Duodenal mucosa (tissue), 2 donors: ENCODE measurements around the gene THSD7A.

Source experiments
- H3K27ac ChIP-seq: one replicate; pipeline ENCODE4 v1.7.0; 2013; ENCODE audit warnings: low read depth, low read length
- H3K27me3 ChIP-seq, 2 donors: one replicate each; pipeline ENCODE4 v1.7.0; 2013; ENCODE audit warnings: low read length in 2 of 2, control low read depth in 1 of 2; ENCODE audit not compliant: insufficient read depth in 2 of 2, control insufficient read depth in 1 of 2
- H3K36me3 ChIP-seq, 2 donors: one replicate each; pipeline ENCODE4 v1.7.0; 2013; ENCODE audit warnings: low read length in 2 of 2, control low read depth in 1 of 2; ENCODE audit not compliant: insufficient read depth in 2 of 2, control insufficient read depth in 1 of 2
- H3K4me1 ChIP-seq, 2 donors: one replicate each; pipeline ENCODE4 v1.7.0; 2013; ENCODE audit warnings: low read length in 2 of 2, control low read depth in 1 of 2; ENCODE audit not compliant: insufficient read depth in 2 of 2, control insufficient read depth in 1 of 2
- H3K4me3 ChIP-seq, 2 donors: one replicate each; pipeline ENCODE4 v1.7.0; 2013; ENCODE audit warnings: low read length in 2 of 2, low read depth in 1 of 2
- H3K9ac ChIP-seq, 2 donors: one replicate each; pipeline ENCODE4 v1.7.0; 2013; ENCODE audit warnings: low read length in 2 of 2, low read depth in 1 of 2
- H3K9me3 ChIP-seq, 2 donors: one replicate each; pipeline ENCODE4 v1.7.0; 2013; ENCODE audit warnings: low read length in 2 of 2, control low read depth in 1 of 2; ENCODE audit not compliant: control insufficient read depth in 1 of 2

The THSD7A gene

DNA sequence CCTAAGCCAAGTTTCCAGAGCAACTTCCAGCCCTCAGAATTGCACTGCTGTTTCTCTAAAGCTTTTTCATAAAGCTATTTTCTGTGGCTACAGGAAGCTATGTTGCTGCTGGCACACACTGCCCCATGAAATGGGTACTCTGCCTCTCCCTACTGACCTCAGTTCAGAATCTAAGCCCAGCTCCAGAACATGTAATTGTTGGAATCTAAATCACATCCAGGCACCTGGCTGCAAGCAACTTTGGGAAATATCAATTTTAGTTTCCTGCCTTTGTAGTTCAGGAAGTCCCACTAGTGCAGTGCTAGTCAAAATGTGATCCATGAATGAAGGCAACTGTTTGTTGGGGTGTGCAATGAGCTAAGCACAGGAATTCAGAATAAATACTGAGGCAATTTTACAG, 226.2 kb downstream of the THSD7A start:
- no peaks in the 10 kb centered on the region for H3K36me3 ChIP-seq

DNA sequence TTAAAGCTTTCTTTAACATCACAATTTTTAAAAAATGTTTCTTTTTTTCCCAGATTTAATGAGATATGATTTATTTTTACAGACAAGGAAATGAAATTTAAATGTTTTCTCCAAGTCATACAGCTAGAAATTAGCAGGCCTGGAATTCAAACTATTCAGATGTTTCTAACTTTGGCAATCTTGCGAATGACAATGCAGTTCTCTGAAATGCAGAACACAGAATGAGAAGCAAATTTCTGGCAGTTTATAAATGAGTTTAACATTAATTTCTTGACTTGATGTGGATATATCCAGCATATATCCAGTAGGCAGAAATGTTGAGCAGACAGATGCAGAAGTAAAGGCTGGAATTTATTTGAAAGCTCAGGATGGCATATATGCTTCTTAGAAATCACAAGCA, 227.5 kb downstream of the THSD7A start:
- no peak overlapping the region for H3K4me3 ChIP-seq
- no peaks in the 10 kb centered on the region for H3K9me3 ChIP-seq
- H3K36me3 ChIP-seq, result no peaks in the 10 kb centered on the region
- no peaks in the 10 kb centered on the region for H3K27me3 ChIP-seq
- no peak overlapping the region for H3K9ac ChIP-seq
- H3K27ac ChIP-seq, result no peak overlapping the region
- no peaks in the 10 kb centered on the region for H3K4me1 ChIP-seq

More for the DNA sequence above, 226.2 kb downstream of the THSD7A start:
- no peak overlapping the region for H3K4me3 ChIP-seq
- H3K27ac ChIP-seq, result no peak overlapping the region
- no peak overlapping the region for H3K9ac ChIP-seq
- H3K4me1 ChIP-seq, result no peaks in the 10 kb centered on the region
- no peaks in the 10 kb centered on the region for H3K9me3 ChIP-seq
- no peaks in the 10 kb centered on the region for H3K27me3 ChIP-seq

DNA sequence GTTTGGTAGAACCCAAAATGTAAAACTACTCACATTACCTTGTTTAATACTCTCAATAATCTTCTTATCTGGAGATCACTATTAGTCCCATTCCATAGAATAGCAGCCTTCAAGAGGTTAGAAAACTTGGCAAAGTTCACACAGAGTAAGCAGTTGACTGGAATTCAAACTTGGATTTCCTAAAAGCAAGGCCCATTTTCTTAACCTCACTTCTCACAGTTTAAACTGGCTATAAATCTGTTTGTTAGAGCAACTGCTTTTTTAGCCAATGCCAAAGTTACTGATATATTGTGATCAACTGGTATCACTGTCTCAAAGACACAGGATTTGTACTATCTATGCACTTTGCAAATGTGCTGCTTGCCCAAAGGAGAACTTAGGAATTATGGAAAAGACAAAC, 230.2 kb downstream of the THSD7A start:
- no peaks in the 10 kb centered on the region for H3K4me1 ChIP-seq
- no peaks in the 10 kb centered on the region for H3K36me3 ChIP-seq
- no peaks in the 10 kb centered on the region for H3K27me3 ChIP-seq
- no peak overlapping the region for H3K9ac ChIP-seq
- no peak overlapping the region for H3K27ac ChIP-seq
- H3K9me3 ChIP-seq, result no peaks in the 10 kb centered on the region
- no peak overlapping the region for H3K4me3 ChIP-seq

DNA sequence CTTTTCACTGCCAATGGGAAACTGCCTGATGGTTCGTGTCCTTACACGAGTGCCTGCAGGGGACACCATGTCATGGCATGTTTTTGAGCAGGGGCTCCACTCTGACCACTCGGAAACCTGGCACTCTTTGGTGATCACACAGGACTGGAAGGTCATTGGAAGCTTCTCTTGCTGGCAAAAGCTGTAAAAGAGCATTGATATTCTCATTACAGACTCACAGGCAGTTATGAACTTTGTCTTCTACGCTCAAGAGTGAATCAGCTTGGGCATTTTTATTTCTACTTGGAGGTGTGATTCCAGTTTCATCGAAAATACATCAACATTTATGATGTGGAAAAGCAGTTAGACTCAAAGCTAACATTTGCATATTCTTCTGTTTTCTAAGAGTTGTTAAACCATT, 238.7 kb downstream of the THSD7A start:
- no peak overlapping the region for H3K4me3 ChIP-seq
- no peak overlapping the region for H3K27ac ChIP-seq
- no peaks in the 10 kb centered on the region for H3K27me3 ChIP-seq
- H3K4me1 ChIP-seq, result no peaks in the 10 kb centered on the region
- H3K9me3 ChIP-seq, result no peaks in the 10 kb centered on the region
- no peaks in the 10 kb centered on the region for H3K36me3 ChIP-seq
- H3K9ac ChIP-seq, result no peak overlapping the region

DNA sequence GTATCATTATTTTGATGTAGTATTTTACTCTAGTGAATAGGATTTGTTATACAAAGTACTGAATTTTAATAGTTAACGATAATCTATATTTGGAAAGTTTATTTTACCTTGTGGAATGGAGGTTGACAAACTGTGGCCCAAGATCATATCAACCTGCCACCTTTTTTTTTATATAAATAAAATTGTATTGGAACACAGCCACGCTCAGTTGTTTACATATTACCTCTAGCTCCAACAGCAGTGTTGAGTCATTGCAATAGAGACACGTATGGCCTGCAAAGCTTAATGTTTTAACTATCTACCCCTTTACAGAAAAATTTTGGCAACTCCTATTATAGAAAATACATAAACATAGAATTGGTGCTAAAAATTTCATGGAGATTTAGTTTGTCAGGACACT, 239.3 kb downstream of the THSD7A start:
- Histone ChIP-seq H3K4me1 (no peaks in the 10 kb centered on the region), H3K9ac (no peak overlapping the region), H3K36me3 (no peaks in the 10 kb centered on the region), H3K27ac (no peak overlapping the region), H3K27me3 (no peaks in the 10 kb centered on the region), H3K9me3 (no peaks in the 10 kb centered on the region), H3K4me3 (no peak overlapping the region)

DNA sequence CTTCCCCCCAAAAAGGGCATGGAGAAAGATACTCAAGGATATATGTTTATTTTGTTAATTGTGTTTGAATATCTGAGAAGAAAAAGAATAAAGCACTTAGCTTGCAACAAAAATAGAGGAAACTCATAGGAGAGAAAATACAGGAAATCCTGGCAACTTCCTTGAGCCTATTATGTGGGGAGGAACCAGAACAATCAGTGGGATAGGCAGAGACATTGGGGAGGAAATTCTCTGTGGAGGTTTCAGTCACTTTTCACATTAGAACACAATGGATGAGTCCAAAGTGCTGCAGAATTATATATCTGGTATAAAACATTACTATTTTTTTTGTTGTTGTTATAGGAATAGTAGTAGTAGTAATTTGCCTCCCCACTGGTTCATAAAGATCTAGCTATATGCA, 240.1 kb downstream of the THSD7A start:
- Histone ChIP-seq H3K9me3 (no peaks in the 10 kb centered on the region), H3K27me3 (no peaks in the 10 kb centered on the region), H3K4me1 (no peaks in the 10 kb centered on the region), H3K4me3 (no peak overlapping the region), H3K27ac (no peak overlapping the region), H3K36me3 (no peaks in the 10 kb centered on the region), H3K9ac (no peak overlapping the region)

DNA sequence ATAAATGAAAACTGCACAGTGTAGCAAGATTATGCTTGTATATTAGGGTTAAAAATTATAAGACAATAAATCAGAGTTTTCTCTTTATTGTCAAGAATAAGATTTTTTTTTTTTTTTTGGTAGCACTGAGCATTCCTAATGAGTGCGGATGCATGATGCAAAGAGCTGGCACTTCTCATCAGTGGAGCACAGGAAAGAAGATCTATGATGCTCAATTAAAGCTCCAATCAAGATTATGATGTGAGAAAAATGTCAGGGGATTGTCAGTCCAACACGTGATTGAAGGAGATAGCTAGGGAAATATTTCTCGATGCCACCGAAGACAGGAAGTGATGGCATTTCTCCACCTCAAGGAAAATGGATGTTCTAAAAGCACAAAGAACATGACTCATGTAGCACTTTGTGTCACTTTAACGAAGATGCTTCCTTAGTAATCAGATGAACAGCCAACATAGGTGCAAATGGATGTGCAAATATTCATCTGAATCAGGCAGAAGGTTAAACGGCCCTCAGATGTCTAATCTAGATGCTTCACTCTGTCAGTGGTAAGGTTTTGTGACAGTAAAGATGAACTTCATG, 240.9 kb downstream of the THSD7A start:
- H3K4me3 ChIP-seq, result no peak overlapping the region
- H3K27me3 ChIP-seq, result no peaks in the 10 kb centered on the region
- H3K9ac ChIP-seq, result no peak overlapping the region
- H3K4me1 ChIP-seq, result no peaks in the 10 kb centered on the region
- no peak overlapping the region for H3K27ac ChIP-seq
- H3K36me3 ChIP-seq, result no peaks in the 10 kb centered on the region
- H3K9me3 ChIP-seq, result no peaks in the 10 kb centered on the region

DNA sequence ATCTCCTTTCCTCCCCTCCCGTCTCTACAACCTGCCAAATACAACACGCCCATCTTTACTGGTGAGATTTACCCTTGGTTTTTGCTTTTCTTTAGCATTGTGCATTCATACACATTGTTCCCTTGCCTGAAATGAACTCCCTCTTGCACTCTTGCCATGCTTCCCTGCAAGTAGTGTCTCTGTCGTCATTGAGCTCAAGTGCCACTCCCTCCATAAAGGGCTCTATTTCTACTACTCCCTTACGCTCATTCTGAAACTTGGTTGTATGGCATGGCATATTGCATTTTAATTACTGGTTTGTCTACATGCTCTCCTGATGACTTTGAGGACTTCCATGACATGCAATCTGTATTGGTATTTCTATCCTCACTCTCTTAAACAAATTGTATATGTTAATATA, 242.7 kb downstream of the THSD7A start:
- Histone ChIP-seq H3K9me3 (no peaks in the 10 kb centered on the region), H3K27ac (no peak overlapping the region), H3K4me3 (no peak overlapping the region), H3K27me3 (no peaks in the 10 kb centered on the region), H3K36me3 (no peaks in the 10 kb centered on the region), H3K9ac (no peak overlapping the region), H3K4me1 (no peaks in the 10 kb centered on the region)

DNA sequence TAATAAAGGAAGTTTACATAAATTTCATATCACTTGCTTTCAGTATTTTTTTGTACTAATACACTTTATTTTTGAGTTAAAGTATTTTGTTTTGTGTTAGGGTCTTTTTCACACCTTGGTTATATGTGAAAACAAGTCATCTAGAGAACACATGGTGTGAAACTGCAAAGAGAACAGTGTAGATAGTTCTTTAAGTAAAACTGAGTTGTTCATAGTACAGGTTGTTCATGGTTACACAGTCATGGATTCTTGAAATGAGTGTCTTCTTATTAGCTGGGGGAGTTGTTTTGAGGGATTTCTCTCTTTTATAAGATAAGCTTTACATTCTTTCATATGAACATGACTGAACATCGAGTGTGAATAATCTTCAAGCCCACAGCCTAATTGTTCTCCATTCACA, 244.2 kb downstream of the THSD7A start:
- Histone ChIP-seq H3K27ac (no peak overlapping the region), H3K4me3 (no peak overlapping the region), H3K36me3 (no peaks in the 10 kb centered on the region)

DNA sequence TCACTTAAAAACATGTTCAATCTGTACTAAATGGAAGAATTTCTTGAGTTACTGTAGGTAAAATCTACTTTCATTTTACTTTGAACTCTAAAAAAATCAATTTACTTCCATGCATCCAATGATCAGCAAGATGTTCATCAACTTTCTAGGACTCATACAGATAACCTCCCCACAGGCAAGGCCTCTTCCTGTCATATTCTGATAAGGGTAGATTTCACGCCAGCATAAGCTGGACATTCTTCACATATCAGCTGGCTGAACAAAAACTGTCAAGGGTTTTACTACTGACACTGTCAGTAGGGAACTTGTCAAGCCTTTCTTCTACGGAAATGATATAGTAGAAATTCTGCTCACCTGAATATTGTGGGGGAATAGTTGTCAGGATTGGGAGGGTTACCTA, 244.9 kb downstream of the THSD7A start:
- Histone ChIP-seq H3K4me1 (no peaks in the 10 kb centered on the region), H3K4me3 (no peak overlapping the region), H3K9me3 (no peaks in the 10 kb centered on the region), H3K27ac (no peak overlapping the region), H3K36me3 (no peaks in the 10 kb centered on the region), H3K9ac (no peak overlapping the region), H3K27me3 (no peaks in the 10 kb centered on the region)

More for the DNA sequence above, 244.2 kb downstream of the THSD7A start:
- no peaks in the 10 kb centered on the region for H3K4me1 ChIP-seq
- no peak overlapping the region for H3K9ac ChIP-seq
- H3K27me3 ChIP-seq, result no peaks in the 10 kb centered on the region
- H3K9me3 ChIP-seq, result no peaks in the 10 kb centered on the region
